Hippocampal formation (tissue), 2 donors: ENCODE data around the gene APOC1.

Experiments used
- DNase-seq, 2 donors: peaks; one replicate each; lab custom pipeline; 2025; lab: John Stamatoyannopoulos, UW

APOC1 gene

DNA sequence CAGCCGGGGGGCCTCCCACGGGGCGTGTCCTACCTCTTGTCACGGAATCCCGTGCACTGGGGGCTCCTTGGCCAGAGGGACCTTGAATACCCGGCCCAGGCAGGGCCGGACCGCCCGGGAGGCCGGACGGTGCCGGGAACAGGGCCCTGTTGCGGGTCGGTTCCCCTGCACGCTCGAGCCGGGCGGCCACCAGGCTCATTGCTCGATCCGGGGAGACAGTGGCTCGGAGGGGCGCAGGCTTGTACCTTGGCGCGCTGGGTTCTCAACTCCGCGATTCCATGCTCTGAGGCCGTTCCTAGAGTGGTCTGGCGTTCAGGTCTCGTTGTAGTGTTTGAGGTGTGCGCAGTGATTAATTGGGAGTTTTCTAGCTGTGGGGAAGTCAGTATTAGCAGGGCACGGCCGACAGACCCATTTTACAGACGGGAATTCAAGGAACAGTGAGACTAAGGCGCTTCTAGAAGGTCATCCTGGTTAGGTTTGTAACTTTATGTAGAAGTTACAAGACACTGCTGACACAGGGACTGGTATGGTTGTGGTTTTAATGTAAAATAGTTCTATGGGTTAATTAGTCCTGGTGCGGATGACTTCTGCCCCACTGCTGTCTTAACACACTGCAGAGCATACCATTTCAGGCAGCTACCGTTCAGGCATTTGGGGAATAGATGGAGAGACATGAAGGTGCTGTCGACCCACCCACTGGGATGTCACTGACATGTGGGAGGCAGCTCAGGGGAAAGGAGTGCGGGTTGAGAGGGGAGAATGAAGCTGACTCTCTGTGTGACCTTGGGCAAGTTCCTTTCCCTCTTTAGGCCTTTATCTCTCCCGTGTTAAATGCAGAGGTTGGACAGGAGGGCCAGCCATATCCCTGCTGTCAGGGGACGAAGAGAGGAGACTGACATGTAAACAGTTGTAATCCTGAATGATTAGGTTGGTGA lies 41.4 kb downstream of the APOC1 start:
- DNase-seq = no peak

DNA sequence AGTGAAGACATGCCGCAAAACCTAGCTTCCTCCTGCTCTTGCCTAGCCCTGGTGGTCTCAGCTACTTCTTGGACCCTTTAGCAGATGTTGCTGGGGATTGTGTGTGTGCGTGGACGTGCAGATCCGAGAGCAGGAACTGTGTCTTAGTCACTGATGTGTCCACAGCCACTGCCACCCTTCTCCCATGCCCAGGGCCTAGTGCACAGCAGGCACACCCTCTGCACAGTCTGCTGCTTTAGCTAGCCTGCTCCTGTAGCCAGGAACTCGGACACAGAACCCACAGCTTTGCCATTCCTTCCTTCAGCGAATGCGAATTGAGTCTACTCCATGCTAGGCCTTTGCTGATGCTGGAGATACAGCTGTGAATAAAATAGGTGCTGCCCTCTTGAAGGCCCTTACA lies 43.1 kb downstream of the APOC1 start:
- no peak for DNase-seq

DNA sequence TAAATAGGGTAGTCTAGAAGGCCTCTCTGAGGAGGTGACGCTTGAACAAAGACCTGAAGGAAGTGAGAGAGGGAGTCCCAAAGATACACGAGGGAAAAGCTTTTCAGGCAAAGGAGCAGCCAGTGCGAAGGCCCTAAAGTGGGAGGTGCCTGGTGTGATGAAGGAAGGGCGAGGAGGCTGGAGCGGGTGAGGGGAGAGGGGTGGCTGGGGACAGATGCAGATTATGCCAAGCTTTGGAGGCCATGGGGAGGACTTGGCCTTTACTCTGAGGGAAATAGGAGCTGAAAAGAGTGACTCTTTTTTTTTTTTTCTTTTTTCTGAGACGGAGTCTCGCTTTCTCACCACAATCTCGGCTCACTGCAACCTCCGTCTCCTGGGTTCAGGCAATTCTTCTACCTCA lies 43.7 kb downstream of the APOC1 start:
- DNase-seq = no peak

GRCh38 chr19:44959691-44960090 lies 45.3 kb downstream of the APOC1 start:
- DNase-seq = no peak

DNA sequence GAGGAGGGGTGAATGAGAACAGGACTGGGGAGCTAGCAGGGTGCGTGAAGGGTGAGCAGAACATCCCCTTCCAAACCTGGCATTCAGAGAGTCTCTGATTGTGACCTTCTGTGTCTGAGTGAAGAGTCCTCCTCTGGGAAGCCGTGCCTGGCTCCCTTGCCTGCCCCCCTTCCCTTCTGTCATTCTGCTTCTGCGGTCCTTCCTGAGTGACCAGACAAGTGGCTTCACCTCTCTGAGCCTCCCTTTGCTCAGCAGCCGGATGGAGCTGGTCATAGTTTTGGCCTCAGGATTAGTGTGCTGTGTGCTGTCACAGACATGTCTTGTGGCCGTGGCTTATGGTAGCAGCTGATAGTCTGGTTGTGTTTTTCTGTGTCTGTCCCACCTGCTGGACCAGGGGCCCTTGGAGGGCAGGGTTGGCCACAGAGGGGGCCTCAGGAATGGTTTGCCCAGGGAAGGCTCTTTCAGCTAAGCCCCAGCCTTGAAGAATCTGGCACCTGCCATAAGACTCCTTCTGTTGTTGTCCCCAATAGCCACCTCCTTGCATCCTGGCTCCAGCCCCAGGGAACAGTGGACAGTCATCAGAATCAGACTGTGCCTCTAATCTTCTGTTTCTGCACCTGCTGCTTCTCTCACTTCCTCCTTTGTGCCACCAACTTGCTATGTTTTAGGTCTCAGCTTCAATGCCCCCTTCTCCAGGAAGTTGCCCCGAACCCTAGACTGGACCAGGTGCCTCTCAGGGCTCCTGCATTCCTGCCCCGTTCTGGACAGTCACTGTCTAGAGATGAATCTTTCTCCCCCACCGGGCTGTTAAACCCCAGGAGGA lies 46.7 kb downstream of the APOC1 start:
- DNase-seq = no peak

GRCh38 chr19:44961821-44962220 lies 47.4 kb downstream of the APOC1 start:
- no peak for DNase-seq

- DNase-seq = no peak
Observed at GRCh38 chr19:44968118-44968517, 53.7 kb downstream of the APOC1 start.

DNA sequence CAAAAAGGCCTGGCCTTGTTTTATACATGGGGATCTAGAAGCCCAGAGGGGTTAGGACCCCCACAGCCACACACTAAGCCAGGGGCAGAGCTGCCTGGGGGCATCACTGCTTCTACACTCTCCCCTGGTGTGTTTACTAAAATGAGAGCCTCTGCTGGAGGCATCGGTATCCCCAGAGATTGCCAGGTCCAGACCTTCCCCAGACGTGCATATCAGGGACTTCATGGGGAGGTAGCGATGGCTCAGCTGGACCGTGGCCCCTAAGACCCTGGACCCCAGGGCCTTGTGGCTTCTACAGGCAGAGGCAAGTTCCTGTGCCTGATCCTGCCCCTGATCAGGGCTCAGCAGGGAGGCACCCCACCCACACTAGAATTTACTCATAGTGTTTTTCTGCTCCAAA lies 54.3 kb downstream of the APOC1 start:
- no peak for DNase-seq
